ENCODE measurements around the gene TBL1X. TPM values are rescaled to one million over a fixed set of nuclear protein-coding genes. Genes with fewer than 3 reads are reported as not detected.

TBL1X gene
- total and polyA plus RNA-seq, 2 experiments from 2014 or later: 8.7 to 26.9 TPM

DNA sequence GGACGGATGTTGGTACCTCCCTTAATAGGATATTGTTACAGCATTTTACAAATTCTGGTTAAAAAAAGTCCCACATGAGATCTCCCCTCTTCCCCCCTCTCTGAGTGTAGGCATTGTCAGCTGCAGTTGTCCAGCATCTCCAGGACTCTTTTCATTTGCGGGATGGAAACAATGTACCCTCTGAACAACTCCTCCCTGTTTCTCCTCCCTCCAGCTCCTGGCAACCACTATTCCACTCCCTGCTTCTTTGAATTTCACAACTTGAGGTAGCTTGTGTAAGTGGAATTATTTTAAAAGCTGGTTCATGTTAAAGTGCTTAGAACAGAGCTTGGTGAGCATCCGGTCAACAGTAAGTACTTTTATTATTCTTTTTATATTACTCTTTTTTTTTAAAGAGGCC is 69.8 kb downstream of the TBL1X start:
- peaks cover 44% of the 10 kb centered on the region for H3K4me1 Mint-ChIP-seq
- H3K4me3 Mint-ChIP-seq: no peak overlapping the region
- H3K36me3 ChIP-seq (ENCODE audit: insufficient read depth): no peaks in the 10 kb centered on the region
- H3K4me3 ChIP-seq: no peak overlapping the region
- no peaks in the 10 kb centered on the region for H3K9me3 Mint-ChIP-seq
- H3F3A ChIP-seq (replicated peaks; ENCODE audit: low read depth): no peaks in the 10 kb centered on the region
- H4K20me1 ChIP-seq (replicated peaks; ENCODE audit: insufficient read depth): no peaks in the 10 kb centered on the region
- TF ChIP-seq POLR2AphosphoS5 (IDR thresholded peaks at IDR 0.05; ENCODE audit: low read depth) (no peak), EZH2phosphoT487 (IDR thresholded peaks at IDR 0.05; ENCODE audit: unreplicated experiment) (no peak), ZNF114 (CRISPR knock-in tag; IDR thresholded peaks at IDR 0.05) (no peak), NANOG (IDR thresholded peaks at IDR 0.05; ENCODE audit: borderline replicate concordance) (no peak), STAT1 (IDR thresholded peaks at IDR 0.05; ENCODE audit: unreplicated experiment) (no peak), CREB1 (CRISPR knock-in tag; IDR thresholded peaks at IDR 0.05; ENCODE audit: low read depth) (no peak), ZNF331 (CRISPR knock-in tag; IDR thresholded peaks at IDR 0.05; ENCODE audit: low read depth) (no peak), EZH2 (IDR thresholded peaks at IDR 0.05; ENCODE audit: low read depth, unreplicated experiment) (no peak), JUNB (IDR thresholded peaks at IDR 0.05; ENCODE audit: unreplicated experiment) (no peak)
- TF ChIP-seq, protein P1, sequence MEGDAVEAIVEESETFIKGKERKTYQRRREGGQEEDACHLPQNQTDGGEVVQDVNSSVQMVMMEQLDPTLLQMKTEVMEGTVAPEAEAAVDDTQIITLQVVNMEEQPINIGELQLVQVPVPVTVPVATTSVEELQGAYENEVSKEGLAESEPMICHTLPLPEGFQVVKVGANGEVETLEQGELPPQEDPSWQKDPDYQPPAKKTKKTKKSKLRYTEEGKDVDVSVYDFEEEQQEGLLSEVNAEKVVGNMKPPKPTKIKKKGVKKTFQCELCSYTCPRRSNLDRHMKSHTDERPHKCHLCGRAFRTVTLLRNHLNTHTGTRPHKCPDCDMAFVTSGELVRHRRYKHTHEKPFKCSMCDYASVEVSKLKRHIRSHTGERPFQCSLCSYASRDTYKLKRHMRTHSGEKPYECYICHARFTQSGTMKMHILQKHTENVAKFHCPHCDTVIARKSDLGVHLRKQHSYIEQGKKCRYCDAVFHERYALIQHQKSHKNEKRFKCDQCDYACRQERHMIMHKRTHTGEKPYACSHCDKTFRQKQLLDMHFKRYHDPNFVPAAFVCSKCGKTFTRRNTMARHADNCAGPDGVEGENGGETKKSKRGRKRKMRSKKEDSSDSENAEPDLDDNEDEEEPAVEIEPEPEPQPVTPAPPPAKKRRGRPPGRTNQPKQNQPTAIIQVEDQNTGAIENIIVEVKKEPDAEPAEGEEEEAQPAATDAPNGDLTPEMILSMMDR (conservative IDR thresholded peaks at IDR 0.05; ENCODE audit: low read depth in 2 of 2): no peak
- TF ChIP-seq, protein P2, sequence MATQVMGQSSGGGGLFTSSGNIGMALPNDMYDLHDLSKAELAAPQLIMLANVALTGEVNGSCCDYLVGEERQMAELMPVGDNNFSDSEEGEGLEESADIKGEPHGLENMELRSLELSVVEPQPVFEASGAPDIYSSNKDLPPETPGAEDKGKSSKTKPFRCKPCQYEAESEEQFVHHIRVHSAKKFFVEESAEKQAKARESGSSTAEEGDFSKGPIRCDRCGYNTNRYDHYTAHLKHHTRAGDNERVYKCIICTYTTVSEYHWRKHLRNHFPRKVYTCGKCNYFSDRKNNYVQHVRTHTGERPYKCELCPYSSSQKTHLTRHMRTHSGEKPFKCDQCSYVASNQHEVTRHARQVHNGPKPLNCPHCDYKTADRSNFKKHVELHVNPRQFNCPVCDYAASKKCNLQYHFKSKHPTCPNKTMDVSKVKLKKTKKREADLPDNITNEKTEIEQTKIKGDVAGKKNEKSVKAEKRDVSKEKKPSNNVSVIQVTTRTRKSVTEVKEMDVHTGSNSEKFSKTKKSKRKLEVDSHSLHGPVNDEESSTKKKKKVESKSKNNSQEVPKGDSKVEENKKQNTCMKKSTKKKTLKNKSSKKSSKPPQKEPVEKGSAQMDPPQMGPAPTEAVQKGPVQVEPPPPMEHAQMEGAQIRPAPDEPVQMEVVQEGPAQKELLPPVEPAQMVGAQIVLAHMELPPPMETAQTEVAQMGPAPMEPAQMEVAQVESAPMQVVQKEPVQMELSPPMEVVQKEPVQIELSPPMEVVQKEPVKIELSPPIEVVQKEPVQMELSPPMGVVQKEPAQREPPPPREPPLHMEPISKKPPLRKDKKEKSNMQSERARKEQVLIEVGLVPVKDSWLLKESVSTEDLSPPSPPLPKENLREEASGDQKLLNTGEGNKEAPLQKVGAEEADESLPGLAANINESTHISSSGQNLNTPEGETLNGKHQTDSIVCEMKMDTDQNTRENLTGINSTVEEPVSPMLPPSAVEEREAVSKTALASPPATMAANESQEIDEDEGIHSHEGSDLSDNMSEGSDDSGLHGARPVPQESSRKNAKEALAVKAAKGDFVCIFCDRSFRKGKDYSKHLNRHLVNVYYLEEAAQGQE (IDR thresholded peaks at IDR 0.05; ENCODE audit: unreplicated experiment): no peak
- TF ChIP-seq, protein P3, sequence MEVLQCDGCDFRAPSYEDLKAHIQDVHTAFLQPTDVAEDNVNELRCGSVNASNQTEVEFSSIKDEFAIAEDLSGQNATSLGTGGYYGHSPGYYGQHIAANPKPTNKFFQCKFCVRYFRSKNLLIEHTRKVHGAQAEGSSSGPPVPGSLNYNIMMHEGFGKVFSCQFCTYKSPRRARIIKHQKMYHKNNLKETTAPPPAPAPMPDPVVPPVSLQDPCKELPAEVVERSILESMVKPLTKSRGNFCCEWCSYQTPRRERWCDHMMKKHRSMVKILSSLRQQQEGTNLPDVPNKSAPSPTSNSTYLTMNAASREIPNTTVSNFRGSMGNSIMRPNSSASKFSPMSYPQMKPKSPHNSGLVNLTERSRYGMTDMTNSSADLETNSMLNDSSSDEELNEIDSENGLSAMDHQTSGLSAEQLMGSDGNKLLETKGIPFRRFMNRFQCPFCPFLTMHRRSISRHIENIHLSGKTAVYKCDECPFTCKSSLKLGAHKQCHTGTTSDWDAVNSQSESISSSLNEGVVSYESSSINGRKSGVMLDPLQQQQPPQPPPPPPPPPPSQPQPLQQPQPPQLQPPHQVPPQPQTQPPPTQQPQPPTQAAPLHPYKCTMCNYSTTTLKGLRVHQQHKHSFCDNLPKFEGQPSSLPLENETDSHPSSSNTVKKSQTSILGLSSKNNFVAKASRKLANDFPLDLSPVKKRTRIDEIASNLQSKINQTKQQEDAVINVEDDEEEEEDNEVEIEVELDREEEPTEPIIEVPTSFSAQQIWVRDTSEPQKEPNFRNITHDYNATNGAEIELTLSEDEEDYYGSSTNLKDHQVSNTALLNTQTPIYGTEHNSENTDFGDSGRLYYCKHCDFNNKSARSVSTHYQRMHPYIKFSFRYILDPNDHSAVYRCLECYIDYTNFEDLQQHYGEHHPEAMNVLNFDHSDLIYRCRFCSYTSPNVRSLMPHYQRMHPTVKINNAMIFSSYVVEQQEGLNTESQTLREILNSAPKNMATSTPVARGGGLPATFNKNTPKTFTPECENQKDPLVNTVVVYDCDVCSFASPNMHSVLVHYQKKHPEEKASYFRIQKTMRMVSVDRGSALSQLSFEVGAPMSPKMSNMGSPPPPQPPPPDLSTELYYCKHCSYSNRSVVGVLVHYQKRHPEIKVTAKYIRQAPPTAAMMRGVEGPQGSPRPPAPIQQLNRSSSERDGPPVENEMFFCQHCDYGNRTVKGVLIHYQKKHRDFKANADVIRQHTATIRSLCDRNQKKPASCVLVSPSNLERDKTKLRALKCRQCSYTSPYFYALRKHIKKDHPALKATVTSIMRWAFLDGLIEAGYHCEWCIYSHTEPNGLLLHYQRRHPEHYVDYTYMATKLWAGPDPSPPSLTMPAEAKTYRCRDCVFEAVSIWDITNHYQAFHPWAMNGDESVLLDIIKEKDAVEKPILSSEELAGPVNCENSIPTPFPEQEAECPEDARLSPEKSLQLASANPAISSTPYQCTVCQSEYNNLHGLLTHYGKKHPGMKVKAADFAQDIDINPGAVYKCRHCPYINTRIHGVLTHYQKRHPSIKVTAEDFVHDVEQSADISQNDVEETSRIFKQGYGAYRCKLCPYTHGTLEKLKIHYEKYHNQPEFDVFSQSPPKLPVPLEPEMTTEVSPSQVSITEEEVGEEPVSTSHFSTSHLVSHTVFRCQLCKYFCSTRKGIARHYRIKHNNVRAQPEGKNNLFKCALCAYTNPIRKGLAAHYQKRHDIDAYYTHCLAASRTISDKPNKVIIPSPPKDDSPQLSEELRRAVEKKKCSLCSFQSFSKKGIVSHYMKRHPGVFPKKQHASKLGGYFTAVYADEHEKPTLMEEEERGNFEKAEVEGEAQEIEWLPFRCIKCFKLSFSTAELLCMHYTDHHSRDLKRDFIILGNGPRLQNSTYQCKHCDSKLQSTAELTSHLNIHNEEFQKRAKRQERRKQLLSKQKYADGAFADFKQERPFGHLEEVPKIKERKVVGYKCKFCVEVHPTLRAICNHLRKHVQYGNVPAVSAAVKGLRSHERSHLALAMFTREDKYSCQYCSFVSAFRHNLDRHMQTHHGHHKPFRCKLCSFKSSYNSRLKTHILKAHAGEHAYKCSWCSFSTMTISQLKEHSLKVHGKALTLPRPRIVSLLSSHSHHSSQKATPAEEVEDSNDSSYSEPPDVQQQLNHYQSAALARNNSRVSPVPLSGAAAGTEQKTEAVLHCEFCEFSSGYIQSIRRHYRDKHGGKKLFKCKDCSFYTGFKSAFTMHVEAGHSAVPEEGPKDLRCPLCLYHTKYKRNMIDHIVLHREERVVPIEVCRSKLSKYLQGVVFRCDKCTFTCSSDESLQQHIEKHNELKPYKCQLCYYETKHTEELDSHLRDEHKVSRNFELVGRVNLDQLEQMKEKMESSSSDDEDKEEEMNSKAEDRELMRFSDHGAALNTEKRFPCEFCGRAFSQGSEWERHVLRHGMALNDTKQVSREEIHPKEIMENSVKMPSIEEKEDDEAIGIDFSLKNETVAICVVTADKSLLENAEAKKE (CRISPR knock-in tag; IDR thresholded peaks at IDR 0.05): no peak
- TF ChIP-seq, protein P4, sequence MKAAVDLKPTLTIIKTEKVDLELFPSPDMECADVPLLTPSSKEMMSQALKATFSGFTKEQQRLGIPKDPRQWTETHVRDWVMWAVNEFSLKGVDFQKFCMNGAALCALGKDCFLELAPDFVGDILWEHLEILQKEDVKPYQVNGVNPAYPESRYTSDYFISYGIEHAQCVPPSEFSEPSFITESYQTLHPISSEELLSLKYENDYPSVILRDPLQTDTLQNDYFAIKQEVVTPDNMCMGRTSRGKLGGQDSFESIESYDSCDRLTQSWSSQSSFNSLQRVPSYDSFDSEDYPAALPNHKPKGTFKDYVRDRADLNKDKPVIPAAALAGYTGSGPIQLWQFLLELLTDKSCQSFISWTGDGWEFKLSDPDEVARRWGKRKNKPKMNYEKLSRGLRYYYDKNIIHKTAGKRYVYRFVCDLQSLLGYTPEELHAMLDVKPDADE (IDR thresholded peaks at IDR 0.05): no peak
- H3K27ac ChIP-seq (ENCODE audit: low read depth): 0 out of 2 replicates have a peak overlapping the region, but pooled peaks have one; percentile 66
- H3K9me2 ChIP-seq (ENCODE audit: insufficient read depth): no peaks in the 10 kb centered on the region
- peaks cover 19% of the 10 kb centered on the region for H3K4me1 ChIP-seq (ENCODE audit: insufficient read depth)
- ATAC-seq: no peak
- no peaks in the 10 kb centered on the region for H3K27me3 ChIP-seq (ENCODE audit: insufficient read depth)
- H3K4me2 ChIP-seq: 0 out of 2 replicates have a peak overlapping the region, but pooled peaks have one; percentile 26
- H3K27ac Mint-ChIP-seq: no peak overlapping the region
- H2AFZ ChIP-seq: no peak overlapping the region
- peaks cover 4% of the 10 kb centered on the region for H3K27me3 Mint-ChIP-seq (ENCODE audit: insufficient read depth, low read depth, poor library complexity)
- DNase-seq (ENCODE audit: low spot score): no peak
- H3K36me3 Mint-ChIP-seq (ENCODE audit: low read depth): peaks cover 10% of the 10 kb centered on the region; the same call in 2 of the 3 replicates
- peaks cover 30% of the 10 kb centered on the region for H3K79me2 ChIP-seq (replicated peaks; ENCODE audit: insufficient read depth)

All from GM23338 (cell line).